Mesothelial cell of epicardium (in vitro differentiated cells): ENCODE data around the gene INTS15. TPM values are rescaled to one million over a fixed set of nuclear protein-coding genes. Genes with fewer than 3 reads are reported as not detected.
"Not testable (repeated sequence)": the region's sequence is repeated elsewhere in the genome, so short reads cannot be mapped to it uniquely, and the experiment has no call there.

Experiments used
- DNase-seq, 2 experiments: peaks; one replicate each; pipeline ENCODE4 v3.0.0; 2021; ENCODE audit warnings: low spot score in 2 of 2; ENCODE audit not compliant: unreplicated experiment in 2 of 2
- H3K27ac Mint-ChIP-seq: 2 replicates; pipeline ENCODE4 v1.8.0; 2021; ENCODE audit warnings: mixed read lengths
- H3K27me3 Mint-ChIP-seq: 2 replicates; pipeline ENCODE4 v1.8.0; 2021; ENCODE audit warnings: low read depth, mixed read lengths
- H3K36me3 Mint-ChIP-seq: 2 replicates; pipeline ENCODE4 v1.8.0; 2021; ENCODE audit warnings: mixed read lengths
- H3K4me1 Mint-ChIP-seq: 2 replicates; pipeline ENCODE4 v1.8.0; 2021; ENCODE audit warnings: mixed read lengths
- H3K4me3 Mint-ChIP-seq: 2 replicates; pipeline ENCODE4 v1.8.0; 2021; ENCODE audit warnings: mild to moderate bottlenecking, moderate library complexity, mixed read lengths
- H3K9me3 Mint-ChIP-seq: 2 replicates; pipeline ENCODE4 v1.8.0; 2021; ENCODE audit warnings: mixed read lengths
- CTCF ChIP-seq: fragments of 200-600 bp; sonication (generic); IDR thresholded peaks from one replicate; pipeline ENCODE4 v1.5.0; 2021; ENCODE audit warnings: antibody characterized with exemption; ENCODE audit not compliant: unreplicated experiment
- total RNA-seq: library from RNA; stranded (reverse); gene quantifications from 3 replicates; pipeline ENCODE4 v1.2.1, GENCODE V29; 2021

The INTS15 gene
- total RNA-seq, 1 donor from 2014 or later: 44.4 TPM

DNA sequence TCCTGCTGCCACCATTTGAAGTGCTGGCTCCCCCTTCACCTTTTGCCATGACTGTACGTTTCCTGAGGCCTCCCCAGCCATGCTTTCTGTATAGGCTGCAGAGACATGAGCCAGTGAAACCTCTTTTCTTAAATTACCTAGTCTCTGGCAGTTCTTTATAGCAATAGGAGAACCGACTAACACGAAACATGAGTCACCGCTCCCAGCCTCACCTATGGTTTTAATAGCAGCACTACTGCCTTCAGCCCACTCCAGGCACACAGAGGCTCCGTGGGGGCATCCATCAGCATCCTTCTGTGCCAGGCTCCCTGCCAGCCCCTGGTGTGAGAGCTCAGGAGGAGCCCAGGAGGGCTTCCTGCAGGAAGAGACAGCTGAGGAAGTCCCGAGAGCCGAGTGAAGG, 41.8 kb downstream of the INTS15 start:
- Mint-ChIP-seq H3K4me1 (peaks cover 8% of the 10 kb centered on the region), H3K36me3 (no peaks in the 10 kb centered on the region), H3K27me3 (no peaks in the 10 kb centered on the region), H3K27ac (no peak overlapping the region), H3K4me3 (no peak overlapping the region), H3K9me3 (no peaks in the 10 kb centered on the region)
- DNase-seq: no peak
- no peak for TF ChIP-seq CTCF

DNA sequence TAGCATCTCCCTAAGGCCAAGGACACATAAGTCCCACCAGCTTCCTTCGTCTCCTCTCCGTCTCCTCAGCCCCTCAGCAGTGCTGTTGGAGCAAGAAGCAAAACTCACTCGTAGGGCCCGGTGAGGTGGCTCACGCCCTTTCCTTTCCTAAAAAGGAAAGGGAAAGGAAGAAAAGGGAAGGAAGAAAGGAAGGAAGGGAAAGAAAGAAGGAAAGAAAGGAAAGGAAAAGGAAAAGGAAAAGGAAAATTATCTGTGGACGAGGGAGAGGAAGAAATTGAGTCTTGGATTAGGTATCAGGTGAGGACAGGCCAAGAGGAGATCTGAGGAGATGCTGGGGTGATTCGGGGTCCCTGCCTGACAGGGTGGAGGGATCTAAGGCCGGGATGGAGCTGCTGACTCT, 44.2 kb downstream of the INTS15 start:
- DNase-seq: no peak
- H3K9me3 Mint-ChIP-seq: no peaks in the 10 kb centered on the region
- peaks cover 20% of the 10 kb centered on the region for H3K4me1 Mint-ChIP-seq
- no peaks in the 10 kb centered on the region for H3K27me3 Mint-ChIP-seq
- H3K4me3 Mint-ChIP-seq: peak overlapping the region; percentile 34
- H3K36me3 Mint-ChIP-seq: no peaks in the 10 kb centered on the region
- TF ChIP-seq CTCF: no peak
- no peak overlapping the region for H3K27ac Mint-ChIP-seq

GRCh38 chr7:6634971-6635370, 45.1 kb downstream of the INTS15 start:
- H3K27me3 Mint-ChIP-seq, H3K27ac Mint-ChIP-seq, DNase-seq, H3K9me3 Mint-ChIP-seq, H3K36me3 Mint-ChIP-seq: not testable (repeated sequence)
- Mint-ChIP-seq H3K4me3 (peak overlapping the region; percentile 76), H3K4me1 (peaks cover 23% of the 10 kb centered on the region)

- H3K9me3 Mint-ChIP-seq: no peaks in the 10 kb centered on the region
Observed at GRCh38 chr7:6636741-6637543, 47.1 kb downstream of the INTS15 start, which contains the start of gene ZNF316. Gene ZNF316 (plus strand): TSS chr7:6637318. CDS start chr7:6642410, 5,092 bp downstream.

GRCh38 chr7:6637544-6638229, 47.9 kb downstream of the INTS15 start:
- Mint-ChIP-seq H3K9me3 (no peaks in the 10 kb centered on the region), H3K27ac (peak overlapping the region; percentile 89), H3K4me1 (peaks cover 20% of the 10 kb centered on the region), H3K4me3 (peak overlapping the region; percentile 80), H3K36me3 (peaks cover 15% of the 10 kb centered on the region), H3K27me3 (no peaks in the 10 kb centered on the region)
- DNase-seq: peak in 1 of 2 experiments; percentile 50
- TF ChIP-seq CTCF: peak; percentile 26

More at GRCh38 chr7:6636741-6637543, 47.1 kb downstream of the INTS15 start, which contains the start of gene ZNF316:
- peaks cover 20% of the 10 kb centered on the region for H3K4me1 Mint-ChIP-seq
- no peak for TF ChIP-seq CTCF
- H3K27ac Mint-ChIP-seq: peak within 1 kb of the TSS; percentile 89
- DNase-seq: peak in 1 of 2 experiments; percentile 61
- peak within 1 kb of the TSS; percentile 80 for H3K4me3 Mint-ChIP-seq
- peaks cover 15% of the 10 kb centered on the region for H3K36me3 Mint-ChIP-seq
- no peaks in the 10 kb centered on the region for H3K27me3 Mint-ChIP-seq

GRCh38 chr7:6639032-6639431, 49.2 kb downstream of the INTS15 start:
- no peak for DNase-seq
- no peaks in the 10 kb centered on the region for H3K27me3 Mint-ChIP-seq
- H3K9me3 Mint-ChIP-seq: no peaks in the 10 kb centered on the region
- H3K27ac Mint-ChIP-seq: peak overlapping the region; percentile 34
- no peak for TF ChIP-seq CTCF
- peaks cover 17% of the 10 kb centered on the region for H3K36me3 Mint-ChIP-seq
- H3K4me1 Mint-ChIP-seq: peaks cover 20% of the 10 kb centered on the region
- H3K4me3 Mint-ChIP-seq: peak overlapping the region; percentile 80
